Smooth muscle cell of bladder (primary cell): ENCODE measurements around the gene ERVMER34-1. TPM values are rescaled to one million over a fixed set of nuclear protein-coding genes. Genes with fewer than 3 reads are reported as not detected.

ENCODE experiments used
- total RNA-seq: library from RNA; depleted of rRNA; stranded (reverse); fragments of >200 nt; gene quantifications from 2 replicates; pipeline ENCODE4 v1.2.3, GENCODE V29; 2014

Gene ERVMER34-1
- under 0.01 and 0.14 TPM in 2 replicates for total RNA-seq

DNA sequence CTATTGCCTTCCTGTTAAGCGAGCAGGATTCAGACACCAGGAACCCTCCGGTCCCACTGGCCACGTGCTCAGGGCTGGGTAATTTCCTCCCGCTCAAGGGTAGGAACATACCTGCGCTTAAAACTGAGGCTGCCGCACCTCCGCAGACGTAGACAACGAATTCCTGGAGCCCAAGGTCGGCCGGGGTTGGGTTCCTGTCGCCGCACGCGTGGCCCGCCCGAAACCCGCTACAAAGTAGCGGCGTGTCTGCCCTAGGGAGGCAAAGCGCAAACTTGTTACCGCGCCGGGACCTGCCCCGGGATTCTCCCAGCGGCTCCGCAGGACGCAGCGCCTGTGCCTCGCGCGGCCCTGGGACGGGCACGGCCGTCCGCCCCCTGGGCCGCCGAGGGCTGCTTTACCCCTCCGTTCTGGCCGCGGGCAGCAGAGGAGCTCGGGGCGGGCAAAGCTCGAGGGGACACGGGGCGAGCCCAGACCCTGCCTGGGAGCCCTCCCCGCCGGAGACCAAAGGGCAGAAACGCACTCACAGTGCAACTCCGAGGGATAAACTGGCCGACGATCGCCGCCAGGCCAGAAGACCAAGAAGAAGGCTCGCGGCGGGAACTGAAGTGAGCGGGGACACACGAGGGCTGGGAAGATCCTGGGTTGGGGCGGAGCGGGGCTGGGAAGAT lies at the start of gene ERVMER34-1:
Gene ERVMER34-1 (minus strand): TSS at position 607 of the 668 bp plus-strand sequence. CDS start 5,905 bp downstream, outside the sequence.

Other genes with a start within 250 kb of the ERVMER34-1 start
- gene USP46, start 92.1 kb downstream of the ERVMER34-1 start, total RNA-seq: 19.8 and 34.0 TPM in 2 replicates
- gene RASL11B, start 110.9 kb upstream of the ERVMER34-1 start, total RNA-seq: 0.28 and 1.1 TPM in 2 replicates